NCI-H1694 (cell line): ENCODE measurements around the gene LSP1.

Experiments
- DNase-seq: peaks from one replicate; lab custom pipeline; 2025; lab: John Stamatoyannopoulos, UW

Gene LSP1

GRCh38 chr11:1890856-1891830 is 38.3 kb downstream of the LSP1 start:
- no peak for DNase-seq

- DNase-seq = no peak
Observed at GRCh38 chr11:1891831-1892115, 38.9 kb downstream of the LSP1 start, which contains the start of gene PRR33. PRR33 (minus strand) TSS chr11:1891895; CDS start chr11:1890584, 1,311 bp downstream.

GRCh38 chr11:1892116-1892515 is 39.2 kb downstream of the LSP1 start:
- no peak for DNase-seq

GRCh38 chr11:1892558-1892957 is 39.7 kb downstream of the LSP1 start:
- no peak for DNase-seq

- no peak for DNase-seq
Observed at GRCh38 chr11:1893581-1894359, 40.9 kb downstream of the LSP1 start.

- DNase-seq = no peak
Observed at GRCh38 chr11:1894759-1895158, 41.9 kb downstream of the LSP1 start.

GRCh38 chr11:1896468-1896867 is 43.6 kb downstream of the LSP1 start:
- DNase-seq = no peak

GRCh38 chr11:1896923-1897322 is 44.0 kb downstream of the LSP1 start:
- DNase-seq = no peak

- no peak for DNase-seq
Observed at GRCh38 chr11:1899090-1899489, 46.2 kb downstream of the LSP1 start.

GRCh38 chr11:1899686-1900085 is 46.8 kb downstream of the LSP1 start:
- DNase-seq = no peak

GRCh38 chr11:1906181-1906580 is 53.3 kb downstream of the LSP1 start:
- DNase-seq = no peak

GRCh38 chr11:1906611-1907423 is 53.9 kb downstream of the LSP1 start:
- DNase-seq = no peak

- DNase-seq = no peak
Observed at GRCh38 chr11:1908618-1909017, 55.7 kb downstream of the LSP1 start.

- DNase-seq = no peak
Observed at GRCh38 chr11:1909524-1909923, 56.6 kb downstream of the LSP1 start.

GRCh38 chr11:1912289-1912878 is 59.5 kb downstream of the LSP1 start:
- DNase-seq = no peak

GRCh38 chr11:1913271-1914060 is 60.6 kb downstream of the LSP1 start:
- DNase-seq = no peak

- DNase-seq = no peak
Observed at GRCh38 chr11:1915795-1916131, 62.9 kb downstream of the LSP1 start.

- DNase-seq = no peak
Observed at GRCh38 chr11:1916132-1916985, 63.5 kb downstream of the LSP1 start.

- DNase-seq = no peak
Observed at GRCh38 chr11:1916986-1917522, 64.2 kb downstream of the LSP1 start.
